ENCODE measurements around the gene CHCT1.
"Not testable (repeated sequence)": the region's sequence is repeated elsewhere in the genome, so short reads cannot be mapped to it uniquely, and the experiment has no call there.

Gene CHCT1

GRCh38 chr17:60422162-60422665, at the start of gene CHCT1:
CHCT1 (plus strand) TSS chr17:60422489; CDS start chr17:60422593, 104 bp downstream.
- no peak for DNase-seq (ENCODE audit: low read depth in 2 of 2)

- DNase-seq (ENCODE audit: low read depth in 2 of 2) = no peak
Measured at GRCh38 chr17:60372790-60373483, 49.4 kb upstream of the CHCT1 start.

GRCh38 chr17:60378187-60378586, 44.1 kb upstream of the CHCT1 start:
- DNase-seq (ENCODE audit: low read depth in 2 of 2) = not testable (repeated sequence)

- DNase-seq (ENCODE audit: low read depth in 2 of 2) = not testable (repeated sequence)
Measured at GRCh38 chr17:60379461-60379860, 42.8 kb upstream of the CHCT1 start.

GRCh38 chr17:60381958-60382357, 40.3 kb upstream of the CHCT1 start:
- DNase-seq (ENCODE audit: low read depth in 2 of 2) = no peak

- no peak for DNase-seq (ENCODE audit: low read depth in 2 of 2)
Measured at GRCh38 chr17:60383379-60383778, 38.9 kb upstream of the CHCT1 start.

- not testable (repeated sequence) for DNase-seq (ENCODE audit: low read depth in 2 of 2)
Measured at GRCh38 chr17:60384921-60385320, 37.4 kb upstream of the CHCT1 start.

GRCh38 chr17:60386147-60387058, 35.9 kb upstream of the CHCT1 start:
- peak in 1 of 2 experiments; percentile 36 for DNase-seq (ENCODE audit: low read depth in 2 of 2)

GRCh38 chr17:60387666-60388065, 34.6 kb upstream of the CHCT1 start:
- DNase-seq (ENCODE audit: low read depth in 2 of 2) = no peak

GRCh38 chr17:60388742-60389141, 33.5 kb upstream of the CHCT1 start:
- no peak for DNase-seq (ENCODE audit: low read depth in 2 of 2)

GRCh38 chr17:60390186-60390585, 32.1 kb upstream of the CHCT1 start:
- peak; percentile 73 to 74 for DNase-seq (ENCODE audit: low read depth in 2 of 2)

- DNase-seq (ENCODE audit: low read depth in 2 of 2) = no peak
Measured at GRCh38 chr17:60390925-60391470, 31.3 kb upstream of the CHCT1 start.

- no peak for DNase-seq (ENCODE audit: low read depth in 2 of 2)
Measured at GRCh38 chr17:60391471-60392041, 30.7 kb upstream of the CHCT1 start.

- DNase-seq (ENCODE audit: low read depth in 2 of 2) = peak; percentile 98
Measured at GRCh38 chr17:60392042-60392844, 30.0 kb upstream of the CHCT1 start, which contains the start of gene USP32. USP32 (minus strand) TSS chr17:60392133; CDS start chr17:60391939, 194 bp downstream.

GRCh38 chr17:60392845-60393702, 29.2 kb upstream of the CHCT1 start:
- DNase-seq (ENCODE audit: low read depth in 2 of 2) = no peak

GRCh38 chr17:60393840-60394723, 28.2 kb upstream of the CHCT1 start:
- no peak for DNase-seq (ENCODE audit: low read depth in 2 of 2)

GRCh38 chr17:60395508-60396065, 26.7 kb upstream of the CHCT1 start:
- DNase-seq (ENCODE audit: low read depth in 2 of 2) = no peak

- no peak for DNase-seq (ENCODE audit: low read depth in 2 of 2)
Measured at GRCh38 chr17:60396412-60396811, 25.9 kb upstream of the CHCT1 start.
